B cell (primary cell): Measurements from ENCODE around the gene EIF4EBP2. TPM values are rescaled to one million over a fixed set of nuclear protein-coding genes. Genes with fewer than 3 reads are reported as not detected.

ENCODE experiments used
- ATAC-seq: fragments of 200-7000 bp; cut with Tn5 transposase; one replicate; pipeline ENCODE4 v1.10.0; 2021; ENCODE audit warnings: low read depth, mild to moderate bottlenecking, moderate number of reproducible peaks, moderate library complexity
- CTCF ChIA-PET: fragments of 350-600 bp; sonication (Branson Sonifier 250); formaldehyde crosslinking; loops from one replicate; lab custom pipeline; 2021; ENCODE audit warnings: antibody characterized with exemption, inconsistent platforms; lab: Charles Lee
- POLR2A ChIA-PET: fragments of 350-600 bp; sonication (Branson Sonifier 250); formaldehyde crosslinking; loops from one replicate; lab custom pipeline; 2021; ENCODE audit warnings: antibody characterized with exemption; lab: Charles Lee
- DNase-seq: peaks from one replicate; pipeline ENCODE4 v3.0.0; 2013
- H2AFZ ChIP-seq: 2 replicates; pipeline ENCODE4 v1.6.1; 2012; ENCODE audit warnings: mild to moderate bottlenecking, low read depth, low read length; ENCODE audit not compliant: insufficient read depth, poor library complexity, severe bottlenecking
- H3K27ac ChIP-seq, 2 donors: 1 replicate in 1 of 2; 2 replicates in 1 of 2; pipeline ENCODE4 v1.5.1; 2012 to 2013; ENCODE audit warnings: low read length in 2 of 2, mild to moderate bottlenecking in 2 of 2, moderate library complexity in 1 of 2
- H3K27me3 ChIP-seq, 4 experiments: fragments of 200-600 bp in 1 of 4; sonication (generic) in 1 of 4; replicated peaks in 1 of 4; 1 replicate in 2 of 4; 2 replicates in 2 of 4; pipeline versions ENCODE4 v1.6.1 to v1.7.0; 2013 to 2016; ENCODE audit warnings: low read length in 3 of 4, mild to moderate bottlenecking in 2 of 4, mixed read lengths in 1 of 4, moderate library complexity in 1 of 4; ENCODE audit not compliant: insufficient read depth in 4 of 4, control insufficient read depth in 3 of 4; ENCODE audit errors: control extremely low read depth in 1 of 4
- H3K36me3 ChIP-seq, 2 experiments: replicated peaks in 1 of 2; 1 replicate in 1 of 2; 2 replicates in 1 of 2; pipeline versions ENCODE4 v1.6.1 to v1.7.1; 2013; ENCODE audit warnings: low read length in 1 of 2; ENCODE audit not compliant: insufficient read depth in 2 of 2, control insufficient read depth in 1 of 2; ENCODE audit errors: control extremely low read depth in 1 of 2, extremely low read depth in 1 of 2
- H3K4me1 ChIP-seq, 2 donors: fragments of 200-600 bp in 1 of 2; sonication (generic) in 1 of 2; 1 replicate in 1 of 2; 2 replicates in 1 of 2; pipeline versions ENCODE4 v1.5.1 to v1.6.1; 2013 to 2017; ENCODE audit warnings: low read length in 2 of 2; ENCODE audit not compliant: control insufficient read depth in 2 of 2, insufficient read depth in 2 of 2
- H3K4me2 ChIP-seq: replicated peaks from 2 replicates; pipeline ENCODE3; 2012; ENCODE audit warnings: mild to moderate bottlenecking, low read depth, low read length; ENCODE audit not compliant: poor library complexity, severe bottlenecking
- H3K4me3 ChIP-seq, 5 experiments: fragments of 200-600 bp in 1 of 5; sonication (generic) in 1 of 5; 1 replicate in 3 of 5; 2 replicates in 2 of 5; pipeline versions ENCODE4 v1.5.1 to v1.7.0; 2011 to 2016; ENCODE audit warnings: low read length in 4 of 5, mild to moderate bottlenecking in 4 of 5, low read depth in 2 of 5, control low read depth in 1 of 5, moderate library complexity in 1 of 5; ENCODE audit not compliant: insufficient read depth in 1 of 5; ENCODE audit errors: control extremely low read depth in 1 of 5, extremely low read depth in 1 of 5
- H3K79me2 ChIP-seq: fragments of 200-600 bp; sonication (generic); one replicate; pipeline ENCODE4 v1.6.0; 2016; ENCODE audit warnings: low read length; ENCODE audit not compliant: control insufficient read depth, insufficient read depth
- H3K9ac ChIP-seq: fragments of 200-600 bp; sonication (generic); 2 replicates; pipeline ENCODE4 v1.6.1; 2017; ENCODE audit warnings: mild to moderate bottlenecking, low read length, moderate library complexity
- H3K9me3 ChIP-seq, 3 donors: one replicate each; pipeline versions ENCODE4 v1.6.1 to v1.7.1; 2013; ENCODE audit warnings: low read length in 2 of 3; ENCODE audit not compliant: control insufficient read depth in 2 of 3, insufficient read depth in 1 of 3; ENCODE audit errors: control extremely low read depth in 1 of 3
- H4K20me1 ChIP-seq: 2 replicates; pipeline ENCODE4 v1.6.0; 2012; ENCODE audit warnings: mild to moderate bottlenecking, low read length; ENCODE audit not compliant: insufficient read depth, control insufficient read depth, poor library complexity, severe bottlenecking
- H3K27ac Mint-ChIP-seq: one replicate; pipeline ENCODE4 v1.8.0; 2021; ENCODE audit warnings: mixed read lengths
- H3K27me3 Mint-ChIP-seq: one replicate; pipeline ENCODE4 v1.8.0; 2021; ENCODE audit warnings: mixed read lengths
- H3K4me1 Mint-ChIP-seq: one replicate; pipeline ENCODE4 v1.8.0; 2021; ENCODE audit warnings: mixed read lengths
- H3K4me3 Mint-ChIP-seq: one replicate; pipeline ENCODE4 v1.8.0; 2021; ENCODE audit warnings: mixed read lengths
- H3K9me3 Mint-ChIP-seq: one replicate; pipeline ENCODE4 v1.8.0; 2022; ENCODE audit warnings: mixed read lengths; ENCODE audit not compliant: insufficient read depth
- CTCF ChIP-seq: fragments of 200-600 bp; IDR thresholded peaks from one replicate; pipeline ENCODE4 v1.8.0; 2022; ENCODE audit warnings: antibody characterized with exemption, mild to moderate bottlenecking
- EZH2 ChIP-seq: IDR thresholded peaks from 2 replicates; pipeline ENCODE4 v1.6.1; 2012; ENCODE audit warnings: borderline replicate concordance, low read depth, mild to moderate bottlenecking, moderate library complexity, low read length; ENCODE audit not compliant: insufficient read depth, poor library complexity, severe bottlenecking
- WGBS: methylation state at CpG from one replicate; pipeline ENCODE4 v1.1.5; 2013; ENCODE audit warnings: missing lambda C conversion rate; ENCODE audit not compliant: insufficient coverage; 5-methylcytosine and 5-hydroxymethylcytosine counted together
- intact Hi-C: fragments of 100-400 bp; cut with micrococcal nuclease; formaldehyde crosslinking; loops from one replicate; pipeline ENCODE4 v1.10.0; 2022
- polyA plus RNA-seq: library from polyadenylated mRNA; depleted of rRNA; stranded (reverse); fragments of >200 nt; gene quantifications from 2 replicates; pipeline ENCODE4 v1.2.3, GENCODE V29; 2012
- total RNA-seq, 2 donors: library from RNA; stranded (reverse); fragments of 120-200 nt in 1 of 2; gene quantifications; 1 replicate in 1 of 2; 2 replicates in 1 of 2; pipeline versions ENCODE4 v1.2.3 to v1.2.4, GENCODE V29; 2013 to 2022

Gene EIF4EBP2
- total and polyA plus RNA-seq, 2 donors (not counting 1 experiment from before 2014, with no cell fraction given), result 8.7 to 37.8 TPM

GRCh38 chr10:70396140-70396539 lies 7.8 kb upstream of the EIF4EBP2 start:
- H3K9me3 ChIP-seq, result no peaks in the 10 kb centered on the region
- H3K27me3 ChIP-seq, result no peaks in the 10 kb centered on the region
- Mint-ChIP-seq H3K27me3 (peaks cover 16% of the 10 kb centered on the region), H3K4me3 (no peak overlapping the region), H3K4me1 (no peaks in the 10 kb centered on the region), H3K9me3 (no peaks in the 10 kb centered on the region), H3K27ac (no peak overlapping the region)
- no peak overlapping the region for H3K9ac ChIP-seq
- TF ChIP-seq EZH2, result no peak
- TF ChIP-seq CTCF, result no peak
- intact Hi-C loops, result no loop called here
- no peaks in the 10 kb centered on the region for H3K36me3 ChIP-seq
- POLR2A ChIA-PET, result no interaction called here
- H3K27ac ChIP-seq, result no peak overlapping the region
- no peak overlapping the region for H2AFZ ChIP-seq
- ATAC-seq (no peak), DNase-seq (no peak)
- CTCF ChIA-PET, result no interaction called here
- no peaks in the 10 kb centered on the region for H4K20me1 ChIP-seq
- WGBS, result no CpG with 5 or more reads among the region's 1 CpG
- no peaks in the 10 kb centered on the region for H3K4me1 ChIP-seq
- H3K4me2 ChIP-seq, result no peak overlapping the region
- no peaks in the 10 kb centered on the region for H3K79me2 ChIP-seq
- no peak overlapping the region for H3K4me3 ChIP-seq

GRCh38 chr10:70399177-70399576 lies 4.8 kb upstream of the EIF4EBP2 start:
- peaks cover 4 to 6% of the 10 kb centered on the region in 2 donors for H3K4me1 ChIP-seq
- H3K9me3 Mint-ChIP-seq, result no peaks in the 10 kb centered on the region

More at GRCh38 chr10:70399177-70399576, 4.8 kb upstream of the EIF4EBP2 start:
- intact Hi-C loops, result no loop called here
- ATAC-seq, result no peak
- DNase-seq, result no peak
- Mint-ChIP-seq H3K4me1 (peaks cover 13% of the 10 kb centered on the region), H3K4me3 (no peak overlapping the region), H3K27ac (no peak overlapping the region), H3K27me3 (peaks cover 7% of the 10 kb centered on the region)
- Histone ChIP-seq H3K4me2 (no peak overlapping the region), H3K27me3 (no peaks in the 10 kb centered on the region), H4K20me1 (no peaks in the 10 kb centered on the region), H3K9me3 (no peaks in the 10 kb centered on the region), H3K9ac (no peak overlapping the region), H3K79me2 (peaks cover 15% of the 10 kb centered on the region), H3K36me3 (no peaks in the 10 kb centered on the region), H3K27ac (no peak overlapping the region), H3K4me3 (no peak overlapping the region), H2AFZ (no peak overlapping the region)
- CTCF ChIA-PET, result interaction anchor here (1.4 kb wide), 1 partner anchor 178 kb away, joined by 3 read pairs; no protein-coding TSS in a partner anchor
- POLR2A ChIA-PET, result no interaction called here
- no CpG with 5 or more reads among the region's 3 CpGs for WGBS
- no peak for TF ChIP-seq EZH2
- TF ChIP-seq CTCF, result no peak
